GM12891 (cell line): ENCODE measurements around the gene BSX.

Experiments used
- PAX5 ChIP-seq: IDR thresholded peaks from 2 replicates; pipeline ENCODE4 v1.6.1; 2011; ENCODE audit warnings: low read length, moderate library complexity, mild to moderate bottlenecking; ENCODE audit not compliant: insufficient read depth, severe bottlenecking
- POLR2A ChIP-seq: IDR thresholded peaks from 2 replicates; pipeline ENCODE4 v1.6.1; 2011; ENCODE audit warnings: low read depth, low read length, control low read depth
- POLR2AphosphoS5 ChIP-seq: IDR thresholded peaks from 2 replicates; pipeline ENCODE4 v1.6.1; 2011; ENCODE audit warnings: low read depth, low read length, control low read depth
- SPI1 ChIP-seq: IDR thresholded peaks from 2 replicates; pipeline ENCODE4 v1.6.1; 2011; ENCODE audit warnings: low read depth, low read length, control low read depth
- TAF1 ChIP-seq: IDR thresholded peaks from 2 replicates; pipeline ENCODE4 v1.6.1; 2011; ENCODE audit warnings: low read depth, low read length, control low read depth

GRCh38 chr11:122995526-122995925 is 13.9 kb upstream of the BSX start:
- no peak for TF ChIP-seq POLR2A
- no peak for TF ChIP-seq TAF1
- no peak for TF ChIP-seq POLR2AphosphoS5
- no peak for TF ChIP-seq SPI1
- TF ChIP-seq PAX5: no peak
